H9 (cell line): ENCODE measurements around the gene TBC1D22A. TPM values are rescaled to one million over a fixed set of nuclear protein-coding genes. Genes with fewer than 3 reads are reported as not detected.

Source experiments
- DNase-seq: peaks from one replicate; pipeline ENCODE4 v3.0.0-alpha.2; 2017
- H2AFZ ChIP-seq: one replicate; pipeline ENCODE4 v1.6.1; 2013; ENCODE audit warnings: mild to moderate bottlenecking, low read length, control low read depth, moderate library complexity
- H2AK5ac ChIP-seq: 2 replicates; pipeline ENCODE4 v1.6.1; 2013; ENCODE audit warnings: low read length, control low read depth, mixed read lengths; ENCODE audit not compliant: insufficient read length
- H2BK120ac ChIP-seq: one replicate; pipeline ENCODE4 v1.6.1; 2013; ENCODE audit warnings: low read depth, mild to moderate bottlenecking, low read length, control low read depth, inconsistent platforms; ENCODE audit not compliant: poor library complexity, severe bottlenecking
- H2BK12ac ChIP-seq: 2 replicates; pipeline ENCODE4 v1.6.1; 2013; ENCODE audit warnings: low read length, control low read depth, mixed read lengths, low read depth; ENCODE audit not compliant: insufficient read length
- H2BK15ac ChIP-seq: 2 replicates; pipeline ENCODE4 v1.6.1; 2013; ENCODE audit warnings: low read depth, low read length, control low read depth
- H2BK20ac ChIP-seq: one replicate; pipeline ENCODE4 v1.6.1; 2013; ENCODE audit warnings: low read depth, mild to moderate bottlenecking, low read length, control low read depth, inconsistent platforms; ENCODE audit not compliant: poor library complexity, severe bottlenecking
- H2BK5ac ChIP-seq: 2 replicates; pipeline ENCODE4 v1.6.1; 2013; ENCODE audit warnings: low read length, control low read depth, mixed read lengths; ENCODE audit not compliant: insufficient read length
- H3K14ac ChIP-seq: 2 replicates; pipeline ENCODE4 v1.6.1; 2013; ENCODE audit warnings: low read length, control low read depth; ENCODE audit not compliant: insufficient read depth
- H3K18ac ChIP-seq: 2 replicates; pipeline ENCODE4 v1.6.1; 2013; ENCODE audit warnings: low read depth, mild to moderate bottlenecking, mixed read lengths, low read length, control low read depth; ENCODE audit not compliant: insufficient read length
- H3K23ac ChIP-seq: 2 replicates; pipeline ENCODE4 v1.6.1; 2013; ENCODE audit warnings: low read length, control low read depth, mixed read lengths, low read depth; ENCODE audit not compliant: insufficient read length
- H3K23me2 ChIP-seq: 2 replicates; pipeline ENCODE4 v1.6.1; 2013; ENCODE audit warnings: low read depth, mild to moderate bottlenecking, mixed read lengths, low read length, control low read depth; ENCODE audit not compliant: insufficient read length, poor library complexity, severe bottlenecking
- H3K27ac ChIP-seq: 2 replicates; pipeline ENCODE4 v1.5.1; 2013; ENCODE audit warnings: low read length, control low read depth, mixed read lengths, low read depth; ENCODE audit not compliant: insufficient read length
- H3K27me3 ChIP-seq: 2 replicates; pipeline ENCODE4 v1.6.1; 2013; ENCODE audit warnings: low read length, control low read depth, inconsistent platforms; ENCODE audit not compliant: insufficient read depth
- H3K4ac ChIP-seq: 2 replicates; pipeline ENCODE4 v1.6.1; 2013; ENCODE audit warnings: low read depth, mild to moderate bottlenecking, control low read depth, inconsistent platforms, low read length, moderate library complexity
- H3K4me1 ChIP-seq: 2 replicates; pipeline ENCODE4 v1.6.1; 2013; ENCODE audit warnings: low read length, control low read depth, inconsistent platforms; ENCODE audit not compliant: insufficient read depth
- H3K4me2 ChIP-seq: 2 replicates; pipeline ENCODE4 v1.6.1; 2013; ENCODE audit warnings: low read length, control low read depth, mixed read lengths; ENCODE audit not compliant: insufficient read length, insufficient read depth
- H3K56ac ChIP-seq: 2 replicates; pipeline ENCODE4 v1.6.1; 2013; ENCODE audit warnings: low read depth, mild to moderate bottlenecking, mixed read lengths, low read length, control low read depth; ENCODE audit not compliant: insufficient read length
- H3K79me1 ChIP-seq: 2 replicates; pipeline ENCODE4 v1.6.1; 2013; ENCODE audit warnings: low read depth, mild to moderate bottlenecking, moderate library complexity, low read length, control low read depth, inconsistent platforms; ENCODE audit not compliant: insufficient read depth, poor library complexity, severe bottlenecking
- H3K79me2 ChIP-seq: 2 replicates; pipeline ENCODE4 v1.6.1; 2013; ENCODE audit warnings: low read length, control low read depth, inconsistent platforms; ENCODE audit not compliant: insufficient read depth
- H3K9ac ChIP-seq: 2 replicates; pipeline ENCODE4 v1.6.1; 2013; ENCODE audit warnings: low read length, control low read depth, mixed read lengths; ENCODE audit not compliant: insufficient read length; ENCODE audit errors: extremely low read depth
- H3K9me3 ChIP-seq: one replicate; pipeline ENCODE4 v1.6.1; 2013; ENCODE audit warnings: low read depth, low read length, inconsistent platforms; ENCODE audit not compliant: control insufficient read depth
- H3T11ph ChIP-seq: one replicate; pipeline ENCODE4 v1.6.1; 2013; ENCODE audit warnings: mild to moderate bottlenecking, low read length, control low read depth, inconsistent platforms
- H4K20me1 ChIP-seq: one replicate; pipeline ENCODE4 v1.6.1; 2013; ENCODE audit not compliant: control insufficient read depth, insufficient read length, insufficient read depth
- H4K5ac ChIP-seq: 2 replicates; pipeline ENCODE4 v1.6.1; 2013; ENCODE audit warnings: low read depth, mild to moderate bottlenecking, mixed read lengths, low read length, control low read depth; ENCODE audit not compliant: insufficient read length
- H4K8ac ChIP-seq: replicated peaks from 2 replicates; pipeline ENCODE4 v1.6.1; 2013; ENCODE audit warnings: low read length, control low read depth, mixed read lengths, low read depth; ENCODE audit not compliant: insufficient read length
- H4K91ac ChIP-seq: 2 replicates; pipeline ENCODE4 v1.6.1; 2013; ENCODE audit warnings: low read depth, mild to moderate bottlenecking, moderate library complexity, mixed read lengths, low read length, control low read depth; ENCODE audit not compliant: insufficient read length
- H3K27ac Mint-ChIP-seq, 3 experiments: 2 replicates in 2 of 3; 3 replicates in 1 of 3; pipeline ENCODE4 v1.8.0; 2020 to 2021; ENCODE audit warnings: mixed read lengths in 3 of 3, mild to moderate bottlenecking in 1 of 3, moderate library complexity in 1 of 3
- H3K27me3 Mint-ChIP-seq: 2 replicates; pipeline ENCODE4 v1.8.0; 2021; ENCODE audit warnings: low read depth, mild to moderate bottlenecking, moderate library complexity, mixed read lengths
- H3K36me3 Mint-ChIP-seq, 3 experiments: 2 replicates in 2 of 3; 3 replicates in 1 of 3; pipeline ENCODE4 v1.8.0; 2020 to 2021; ENCODE audit warnings: low read depth in 3 of 3, mixed read lengths in 3 of 3; ENCODE audit not compliant: insufficient read depth in 1 of 3
- H3K4me1 Mint-ChIP-seq, 2 experiments: 2 replicates each; pipeline ENCODE4 v1.8.0; 2020; ENCODE audit warnings: mixed read lengths in 2 of 2
- H3K4me3 Mint-ChIP-seq, 2 experiments: 2 replicates in 1 of 2; 3 replicates in 1 of 2; pipeline ENCODE4 v1.8.0; 2020 to 2021; ENCODE audit warnings: mild to moderate bottlenecking in 2 of 2, mixed read lengths in 2 of 2, moderate library complexity in 1 of 2
- H3K9me3 Mint-ChIP-seq, 2 experiments: 2 replicates in 1 of 2; 3 replicates in 1 of 2; pipeline ENCODE4 v1.8.0; 2020; ENCODE audit warnings: mild to moderate bottlenecking in 2 of 2, mixed read lengths in 2 of 2, moderate library complexity in 1 of 2
- WGBS: extraction: QIAGEN DNeasy Blood & Tissue Kit; methylation state at CpG from one replicate; pipeline ENCODE4 v1.1.7; 2013; ENCODE audit warnings: missing lambda C conversion rate, low lambda C conversion rate, mixed read lengths; ENCODE audit not compliant: insufficient read length; ENCODE audit errors: extremely low coverage; 5-methylcytosine and 5-hydroxymethylcytosine counted together
- total RNA-seq: library from RNA; stranded (reverse); gene quantifications from 2 replicates; pipeline ENCODE4 v1.2.1, GENCODE V29; 2021
- TF ChIP-seq, protein P1 (sequence below): fragments of 200-600 bp; sonication (generic); conservative IDR thresholded peaks from 3 replicates; pipeline ENCODE4 v1.8.0; 2021; ENCODE audit warnings: antibody characterized with exemption, mild to moderate bottlenecking

The TBC1D22A gene
- total RNA-seq, 1 experiment from 2014 or later, result 20.8 TPM

DNA sequence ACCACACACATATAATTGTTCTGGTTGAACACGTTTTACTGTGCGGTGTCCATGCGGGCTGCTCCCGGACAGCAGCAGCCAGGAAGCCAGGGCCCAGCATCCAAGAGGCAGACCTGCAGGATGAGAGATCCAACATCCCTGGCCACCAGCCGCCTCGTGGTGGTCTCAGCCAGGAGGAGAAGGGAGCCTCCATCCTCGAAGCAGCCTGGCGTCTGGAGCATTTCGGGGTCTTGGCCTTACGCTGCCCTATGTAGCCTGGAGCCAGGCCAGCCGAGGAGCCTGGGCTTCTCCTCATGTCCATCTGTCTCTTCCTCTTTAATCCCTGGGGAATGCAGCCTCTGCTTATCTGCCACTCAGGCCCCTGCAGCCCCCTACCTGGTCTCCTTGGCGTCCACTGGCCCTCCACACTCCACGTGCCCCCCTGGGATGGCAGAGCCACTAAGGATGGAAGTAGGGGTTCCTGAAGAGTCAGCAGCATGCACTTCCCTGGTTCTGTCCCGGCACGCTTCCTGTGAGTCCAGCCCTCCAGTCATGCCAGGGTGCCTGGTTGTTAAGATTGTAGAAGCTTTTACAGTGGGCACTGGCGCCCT lies 253.2 kb downstream of the TBC1D22A start:
- Mint-ChIP-seq H3K4me1 (peaks cover 15 to 21% of the 10 kb centered on the region in 2 experiments), H3K4me3 (no peak overlapping the region), H3K9me3 (peaks cover 7 to 10% of the 10 kb centered on the region in 2 experiments; a peak in 4 of 5 replicates), H3K27me3 (no peaks in the 10 kb centered on the region; the same call in none of the 2 replicates), H3K27ac (peak overlapping the region; percentile 36 to 92 (median 38); a peak in 2 of 7 replicates), H3K36me3 (peaks cover 10 to 15% (median 13%) of the 10 kb centered on the region in 3 experiments; a peak in 5 of 7 replicates)
- H2AFZ ChIP-seq, result no peak overlapping the region
- H2AK5ac ChIP-seq, result no peak overlapping the region
- H3K23me2 ChIP-seq, result no peaks in the 10 kb centered on the region
- H3T11ph ChIP-seq, result no peak overlapping the region
- no peak overlapping the region for H3K4ac ChIP-seq
- H3K56ac ChIP-seq, result no peak overlapping the region
- no peak overlapping the region for H3K18ac ChIP-seq
- no peak overlapping the region for H2BK15ac ChIP-seq
- no peak overlapping the region for H3K23ac ChIP-seq
- no peak overlapping the region for H4K8ac ChIP-seq
- TF ChIP-seq, protein P1, sequence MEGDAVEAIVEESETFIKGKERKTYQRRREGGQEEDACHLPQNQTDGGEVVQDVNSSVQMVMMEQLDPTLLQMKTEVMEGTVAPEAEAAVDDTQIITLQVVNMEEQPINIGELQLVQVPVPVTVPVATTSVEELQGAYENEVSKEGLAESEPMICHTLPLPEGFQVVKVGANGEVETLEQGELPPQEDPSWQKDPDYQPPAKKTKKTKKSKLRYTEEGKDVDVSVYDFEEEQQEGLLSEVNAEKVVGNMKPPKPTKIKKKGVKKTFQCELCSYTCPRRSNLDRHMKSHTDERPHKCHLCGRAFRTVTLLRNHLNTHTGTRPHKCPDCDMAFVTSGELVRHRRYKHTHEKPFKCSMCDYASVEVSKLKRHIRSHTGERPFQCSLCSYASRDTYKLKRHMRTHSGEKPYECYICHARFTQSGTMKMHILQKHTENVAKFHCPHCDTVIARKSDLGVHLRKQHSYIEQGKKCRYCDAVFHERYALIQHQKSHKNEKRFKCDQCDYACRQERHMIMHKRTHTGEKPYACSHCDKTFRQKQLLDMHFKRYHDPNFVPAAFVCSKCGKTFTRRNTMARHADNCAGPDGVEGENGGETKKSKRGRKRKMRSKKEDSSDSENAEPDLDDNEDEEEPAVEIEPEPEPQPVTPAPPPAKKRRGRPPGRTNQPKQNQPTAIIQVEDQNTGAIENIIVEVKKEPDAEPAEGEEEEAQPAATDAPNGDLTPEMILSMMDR, result no peak
- no peaks in the 10 kb centered on the region for H3K4me1 ChIP-seq
- no peak overlapping the region for H4K5ac ChIP-seq
- no peak for DNase-seq
- no peaks in the 10 kb centered on the region for H3K79me1 ChIP-seq
- no peak overlapping the region for H2BK5ac ChIP-seq
- H3K27me3 ChIP-seq, result no peaks in the 10 kb centered on the region
- WGBS, result no CpG with 5 or more reads among the region's 16 CpGs
- H3K27ac ChIP-seq, result no peak overlapping the region
- no peak overlapping the region for H2BK12ac ChIP-seq
- H3K79me2 ChIP-seq, result no peaks in the 10 kb centered on the region
- H3K9me3 ChIP-seq, result no peaks in the 10 kb centered on the region
- no peak overlapping the region for H2BK20ac ChIP-seq
- no peak overlapping the region for H4K91ac ChIP-seq
- H3K14ac ChIP-seq, result no peak overlapping the region
- H2BK120ac ChIP-seq, result no peak overlapping the region
- H4K20me1 ChIP-seq, result no peaks in the 10 kb centered on the region
- no peak overlapping the region for H3K4me2 ChIP-seq
- no peak overlapping the region for H3K9ac ChIP-seq
